HepG2 (cell line): ENCODE data around the gene PPP3CB. TPM values are rescaled to one million over a fixed set of nuclear protein-coding genes. Genes with fewer than 3 reads are reported as not detected.

ENCODE experiments used
- ATF3 ChIP-seq: sonication (generic); formaldehyde crosslinking; IDR thresholded peaks from 2 replicates; pipeline ENCODE4 v1.4.0; 2020; ENCODE audit warnings: missing genetic modification reagents
- CCDC6 ChIP-seq: sonication (generic); formaldehyde crosslinking; IDR thresholded peaks from 2 replicates; pipeline ENCODE4 v1.8.1; 2022; ENCODE audit warnings: mild to moderate bottlenecking, missing genetic modification reagents, moderate library complexity
- CEBPG ChIP-seq: IDR thresholded peaks from 2 replicates; pipeline ENCODE4 v1.6.1; 2016
- DNMT3B ChIP-seq: conservative IDR thresholded peaks from 2 replicates; pipeline ENCODE4 v1.6.1; 2016; ENCODE audit warnings: missing biosample characterization, control low read depth
- HNF4G ChIP-seq, 2 experiments: sonication (generic) in 1 of 2; formaldehyde crosslinking in 1 of 2; IDR thresholded peaks; 2 replicates each; pipeline versions ENCODE4 v1.4.0 to v1.6.1; 2011 to 2020; ENCODE audit warnings: borderline replicate concordance in 2 of 2, low read depth in 2 of 2, mild to moderate bottlenecking in 2 of 2, low read length in 1 of 2, missing genetic modification reagents in 1 of 2, moderate library complexity in 1 of 2
- JARID2 ChIP-seq: sonication (generic); formaldehyde crosslinking; IDR thresholded peaks from 2 replicates; pipeline ENCODE4 v1.8.1; 2023; ENCODE audit warnings: missing genetic modification reagents, inconsistent platforms; ENCODE audit not compliant: insufficient replicate concordance
- KDM3A ChIP-seq: IDR thresholded peaks from 2 replicates; pipeline ENCODE4 v1.6.1; 2018; ENCODE audit warnings: low read depth, missing compliant biosample characterization
- RARG ChIP-seq: sonication (generic); formaldehyde crosslinking; IDR thresholded peaks from 2 replicates; pipeline ENCODE4 v1.4.0; 2020; ENCODE audit warnings: low read depth, mild to moderate bottlenecking, missing genetic modification reagents
- RORA ChIP-seq: sonication (generic); formaldehyde crosslinking; IDR thresholded peaks from 2 replicates; pipeline ENCODE4 v1.5.0; 2020; ENCODE audit warnings: mild to moderate bottlenecking, missing genetic modification reagents, moderate library complexity
- SOX6 ChIP-seq, 2 experiments: fragments of 450-650 bp in 1 of 2; sonication (generic) in 1 of 2; formaldehyde crosslinking in 1 of 2; IDR thresholded peaks; 2 replicates each; pipeline versions ENCODE4 v1.4.0 to v1.6.1; 2017 to 2020; ENCODE audit warnings: antibody characterized with exemption in 1 of 2, mild to moderate bottlenecking in 1 of 2, missing genetic modification reagents in 1 of 2
- ZC3H13 ChIP-seq: sonication (generic); formaldehyde crosslinking; IDR thresholded peaks from 2 replicates; pipeline ENCODE4 v1.8.1; 2023; ENCODE audit warnings: mild to moderate bottlenecking, missing genetic modification reagents, moderate library complexity
- ZKSCAN8 ChIP-seq: IDR thresholded peaks from 2 replicates; pipeline ENCODE4 v1.6.1; 2016; ENCODE audit warnings: borderline replicate concordance, missing genetic modification reagents, missing compliant biosample characterization
- ZNF230 ChIP-seq: sonication (generic); formaldehyde crosslinking; IDR thresholded peaks from 2 replicates; pipeline ENCODE4 v1.4.0; 2020; ENCODE audit warnings: mild to moderate bottlenecking, missing genetic modification reagents
- ZNF274 ChIP-seq: sonication (generic); formaldehyde crosslinking; IDR thresholded peaks from 2 replicates; pipeline ENCODE4 v1.5.1; 2020; ENCODE audit warnings: mild to moderate bottlenecking, missing genetic modification reagents
- ZNF446 ChIP-seq: sonication (generic); formaldehyde crosslinking; IDR thresholded peaks from 2 replicates; pipeline ENCODE4 v1.5.0; 2020; ENCODE audit warnings: mild to moderate bottlenecking, missing genetic modification reagents
- ZNF605 ChIP-seq: sonication (generic); formaldehyde crosslinking; IDR thresholded peaks from 2 replicates; pipeline ENCODE4 v1.8.0; 2022; ENCODE audit warnings: mild to moderate bottlenecking, missing genetic modification reagents
- ZNF784 ChIP-seq: sonication (generic); formaldehyde crosslinking; IDR thresholded peaks from 2 replicates; pipeline ENCODE4 v1.5.1; 2020; ENCODE audit warnings: missing genetic modification reagents, mild to moderate bottlenecking, borderline replicate concordance
- ZNF83 ChIP-seq: sonication (generic); formaldehyde crosslinking; IDR thresholded peaks from 2 replicates; pipeline ENCODE4 v1.4.0; 2020; ENCODE audit warnings: missing genetic modification reagents, mild to moderate bottlenecking, borderline replicate concordance
- ZNF878 ChIP-seq: sonication (generic); formaldehyde crosslinking; IDR thresholded peaks from 2 replicates; pipeline ENCODE4 v1.8.1; 2023; ENCODE audit warnings: mild to moderate bottlenecking, missing genetic modification reagents, moderate library complexity
- ZSCAN30 ChIP-seq: sonication (generic); formaldehyde crosslinking; IDR thresholded peaks from 2 replicates; pipeline ENCODE4 v1.5.0; 2020; ENCODE audit warnings: mild to moderate bottlenecking, missing genetic modification reagents
- polyA plus RNA-seq, 8 experiments: library from polyadenylated mRNA; depleted of rRNA in 3 of 8; stranded (reverse) in 7 of 8; unstranded in 1 of 8; fragments of >200 nt; fragmentation: Illumina TruSeq in 4 of 8; extraction: Trizol in 4 of 8; gene quantifications; 2 replicates each; pipeline versions ENCODE4 v1.2.1 to v1.2.3, GENCODE V29; 2011 to 2016; ENCODE audit warnings: low read depth in 4 of 8, missing spikeins in 1 of 8, mixed read lengths in 1 of 8; ENCODE audit not compliant: insufficient read depth in 1 of 8
- total RNA-seq, 5 experiments: library from RNA; depleted of rRNA; stranded (reverse); fragments of >200 nt; fragmentation: Illumina TruSeq; extraction: Trizol; gene quantifications; 2 replicates each; pipeline ENCODE4 v1.2.3, GENCODE V29; 2016; ENCODE audit warnings: low read depth in 1 of 5
- TF ChIP-seq, protein P1 (sequence below): sonication (generic); formaldehyde crosslinking; IDR thresholded peaks from 2 replicates; pipeline ENCODE4 v1.8.0; 2023; ENCODE audit warnings: mild to moderate bottlenecking, missing genetic modification reagents
- TF ChIP-seq, protein P2 (sequence below): sonication (generic); formaldehyde crosslinking; IDR thresholded peaks from 2 replicates; pipeline ENCODE4 v1.4.0; 2020; ENCODE audit warnings: missing genetic modification reagents

The PPP3CB gene
- total and polyA plus RNA-seq, 2 of the 13 experiments (the other 11 are each of a cell fraction or from before 2014, with no cell fraction given) = 8.7 to 11.4 TPM

DNA sequence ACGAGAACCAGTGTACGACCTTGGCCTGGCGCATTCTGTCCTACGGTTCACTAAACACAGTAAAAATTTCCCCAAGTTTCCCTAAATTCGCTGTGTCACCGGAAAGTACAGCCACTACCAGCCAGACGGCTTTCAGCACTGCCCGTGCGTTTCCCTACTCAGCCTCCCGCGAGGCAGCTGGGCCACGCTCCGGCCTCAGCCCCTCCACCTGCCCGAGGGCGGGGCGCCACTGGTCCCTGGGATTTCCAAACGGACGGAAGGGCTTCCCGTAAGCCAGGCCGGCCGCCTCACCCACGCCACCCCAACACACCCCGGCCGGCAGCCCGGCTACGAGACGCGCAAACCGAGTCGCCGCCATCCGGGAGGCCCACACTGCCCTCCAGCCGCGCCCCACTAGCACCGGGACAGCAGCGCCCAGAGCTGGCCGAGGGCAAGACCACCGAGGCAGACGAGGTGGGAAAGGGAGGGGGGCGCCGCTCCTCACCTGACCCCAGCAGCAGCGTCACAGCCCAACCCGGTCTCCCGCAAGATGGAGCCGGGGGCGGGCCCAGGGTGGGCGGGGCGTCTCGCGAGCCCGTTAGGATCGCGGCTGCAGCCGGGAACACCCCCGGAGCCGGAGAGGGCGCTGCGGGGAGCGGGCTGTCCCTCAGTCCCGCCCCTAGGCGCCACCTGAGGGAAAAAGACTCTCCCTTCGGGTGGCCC, 82.1 kb downstream of the PPP3CB start, which contains the start of gene ANXA7 (continued):
- TF ChIP-seq, protein P1, sequence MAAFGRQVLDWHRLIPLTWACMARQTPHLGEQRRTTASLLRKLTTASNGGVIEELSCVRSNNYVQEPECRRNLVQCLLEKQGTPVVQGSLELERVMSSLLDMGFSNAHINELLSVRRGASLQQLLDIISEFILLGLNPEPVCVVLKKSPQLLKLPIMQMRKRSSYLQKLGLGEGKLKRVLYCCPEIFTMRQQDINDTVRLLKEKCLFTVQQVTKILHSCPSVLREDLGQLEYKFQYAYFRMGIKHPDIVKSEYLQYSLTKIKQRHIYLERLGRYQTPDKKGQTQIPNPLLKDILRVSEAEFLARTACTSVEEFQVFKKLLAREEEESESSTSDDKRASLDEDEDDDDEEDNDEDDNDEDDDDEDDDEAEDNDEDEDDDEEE (CRISPR knock-in tag) = peak; percentile 22; the same call in 1 of the 2 replicates
- TF ChIP-seq SOX6 (IDR thresholded peaks at IDR 0.05) = no peak
- TF ChIP-seq SOX6 (CRISPR knock-in tag; IDR thresholded peaks at IDR 0.05) = peak; percentile 77
- TF ChIP-seq ZKSCAN8 (CRISPR knock-in tag) = peak; percentile 66; the same call in 1 of the 2 replicates
- TF ChIP-seq RARG = 0 out of 2 replicates have a peak, but pooled peaks have one; percentile 58
- no peak for TF ChIP-seq ATF3 (CRISPR knock-in tag)
- TF ChIP-seq JARID2 (CRISPR knock-in tag) = no peak
- TF ChIP-seq ZNF878 (CRISPR knock-in tag) = no peak
- no peak for TF ChIP-seq RORA (CRISPR knock-in tag)
- peak; percentile 70; the same call in 1 of the 2 replicates for TF ChIP-seq ZNF605 (CRISPR knock-in tag)
- TF ChIP-seq ZSCAN30 (CRISPR knock-in tag) = no peak
- TF ChIP-seq ZNF784 (CRISPR knock-in tag) = peak; percentile 79; the same call in 1 of the 2 replicates
- TF ChIP-seq ZC3H13 (CRISPR knock-in tag) = peak; percentile 64; the same call in 1 of the 2 replicates
- no peak for TF ChIP-seq DNMT3B (CRISPR knock-in tag)
- TF ChIP-seq KDM3A (CRISPR knock-in tag) = peak; percentile 78; the same call in 1 of the 2 replicates
- peak; percentile 70; the same call in 1 of the 2 replicates for TF ChIP-seq ZNF83 (CRISPR knock-in tag)
- 0 out of 2 replicates have a peak, but pooled peaks have one; percentile 22 for TF ChIP-seq ZNF446 (CRISPR knock-in tag)
- no peak for TF ChIP-seq CEBPG (CRISPR knock-in tag)
- TF ChIP-seq CCDC6 = peak; percentile 65
- TF ChIP-seq ZNF274 (CRISPR knock-in tag) = peak; percentile 84
- no peak for TF ChIP-seq HNF4G (IDR thresholded peaks at IDR 0.05; ENCODE audit: borderline replicate concordance, low read depth, low read length)
- 0 out of 2 replicates have a peak, but pooled peaks have one; percentile 56 for TF ChIP-seq HNF4G (CRISPR knock-in tag; IDR thresholded peaks at IDR 0.05; ENCODE audit: borderline replicate concordance, low read depth)
- TF ChIP-seq, protein P2, sequence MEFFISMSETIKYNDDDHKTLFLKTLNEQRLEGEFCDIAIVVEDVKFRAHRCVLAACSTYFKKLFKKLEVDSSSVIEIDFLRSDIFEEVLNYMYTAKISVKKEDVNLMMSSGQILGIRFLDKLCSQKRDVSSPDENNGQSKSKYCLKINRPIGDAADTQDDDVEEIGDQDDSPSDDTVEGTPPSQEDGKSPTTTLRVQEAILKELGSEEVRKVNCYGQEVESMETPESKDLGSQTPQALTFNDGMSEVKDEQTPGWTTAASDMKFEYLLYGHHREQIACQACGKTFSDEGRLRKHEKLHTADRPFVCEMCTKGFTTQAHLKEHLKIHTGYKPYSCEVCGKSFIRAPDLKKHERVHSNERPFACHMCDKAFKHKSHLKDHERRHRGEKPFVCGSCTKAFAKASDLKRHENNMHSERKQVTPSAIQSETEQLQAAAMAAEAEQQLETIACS (CRISPR knock-in tag) = no peak
- TF ChIP-seq ZNF230 (CRISPR knock-in tag) = peak; percentile 80
